Psoas muscle (tissue), 8 donors: ENCODE results near the gene SCAPER. TPM values are rescaled to one million over a fixed set of nuclear protein-coding genes. Genes with fewer than 3 reads are reported as not detected.

Experiments used
- ATAC-seq, 4 donors: fragments of 200-7000 bp; cut with Tn5 transposase; one replicate each; pipeline ENCODE4 v1.9.1; 2020; ENCODE audit warnings: moderate library complexity in 3 of 4, mild to moderate bottlenecking in 2 of 4
- DNase-seq, 2 donors: peaks; one replicate each; pipeline ENCODE4 v3.0.0-alpha.2; 2020
- H3K27ac ChIP-seq: fragments of 200-600 bp; one replicate; pipeline ENCODE4 v1.8.0; 2022
- H3K27me3 ChIP-seq, 3 donors: fragments of 200-600 bp in 1 of 3; one replicate each; pipeline versions ENCODE4 v1.6.1 to v1.8.0; 2013 to 2022; ENCODE audit warnings: low read length in 2 of 3, mild to moderate bottlenecking in 2 of 3, moderate library complexity in 1 of 3; ENCODE audit not compliant: insufficient read depth in 3 of 3
- H3K36me3 ChIP-seq, 2 donors: fragments of 200-600 bp in 1 of 2; one replicate each; pipeline versions ENCODE4 v1.6.1 to v1.8.0; 2013 to 2022; ENCODE audit warnings: low read depth in 1 of 2, mild to moderate bottlenecking in 1 of 2, moderate library complexity in 1 of 2; ENCODE audit not compliant: insufficient read depth in 1 of 2
- H3K4me1 ChIP-seq: fragments of 200-600 bp; one replicate; pipeline ENCODE4 v1.8.0; 2022
- H3K4me3 ChIP-seq: fragments of 200-600 bp; one replicate; pipeline ENCODE4 v1.8.0; 2022; ENCODE audit warnings: mild to moderate bottlenecking
- H3K9me3 ChIP-seq: fragments of 200-600 bp; one replicate; pipeline ENCODE4 v1.8.0; 2022
- WGBS, 3 donors: extraction: QIAGEN DNeasy Blood & Tissue Kit; methylation state at CpG; one replicate each; pipeline versions ENCODE4 v1.1.6 to v1.1.7; 2013; 5-methylcytosine and 5-hydroxymethylcytosine counted together
- intact Hi-C, 2 donors: fragments of 100-400 bp; cut with DNase I; formaldehyde crosslinking; loops; one replicate each; pipeline versions ENCODE4 v1.11.0 to v1.14.2; 2022
- polyA plus RNA-seq, 3 donors: library from polyadenylated mRNA; stranded (reverse); fragments of 200-250 nt; gene quantifications; one replicate each; pipeline ENCODE4 v1.2.3, GENCODE V29; 2013
- total RNA-seq, 4 donors: library from RNA; stranded (reverse); fragmentation: NEBNext Ultra II Directional in 2 of 4; extraction: Animal tissue kit (Norgen Biotek cat#: 25700) in 2 of 4; gene quantifications; one replicate each; pipeline versions ENCODE4 v1.2.1 to v1.2.4, GENCODE V29; 2021 to 2023
- TF ChIP-seq, protein P1 (sequence below): fragments of 200-600 bp; IDR thresholded peaks from one replicate; pipeline ENCODE4 v1.8.0; 2022; ENCODE audit warnings: antibody characterized with exemption
- donor health status: healthy with polysubstance abuse.
- donor health status: DM: no; HTN: no; CAD: no; lungs with moderate emphysema.
- donor health status: Bipolar disorder and iron deficiency.
- donor health status: healthy.
- donor health status: DM: yes; HTN: yes; CAD: no.
- donor health status: DM: no; HTN: no; CAD: no.
- donor health status: DM: no; HTN: no; CAD: no.
- donor health status: DM: yes; HTN: yes; CAD: no.

SCAPER gene
- total and polyA plus RNA-seq, 7 donors = 4.1 to 28.7 (median 20.0) TPM

DNA sequence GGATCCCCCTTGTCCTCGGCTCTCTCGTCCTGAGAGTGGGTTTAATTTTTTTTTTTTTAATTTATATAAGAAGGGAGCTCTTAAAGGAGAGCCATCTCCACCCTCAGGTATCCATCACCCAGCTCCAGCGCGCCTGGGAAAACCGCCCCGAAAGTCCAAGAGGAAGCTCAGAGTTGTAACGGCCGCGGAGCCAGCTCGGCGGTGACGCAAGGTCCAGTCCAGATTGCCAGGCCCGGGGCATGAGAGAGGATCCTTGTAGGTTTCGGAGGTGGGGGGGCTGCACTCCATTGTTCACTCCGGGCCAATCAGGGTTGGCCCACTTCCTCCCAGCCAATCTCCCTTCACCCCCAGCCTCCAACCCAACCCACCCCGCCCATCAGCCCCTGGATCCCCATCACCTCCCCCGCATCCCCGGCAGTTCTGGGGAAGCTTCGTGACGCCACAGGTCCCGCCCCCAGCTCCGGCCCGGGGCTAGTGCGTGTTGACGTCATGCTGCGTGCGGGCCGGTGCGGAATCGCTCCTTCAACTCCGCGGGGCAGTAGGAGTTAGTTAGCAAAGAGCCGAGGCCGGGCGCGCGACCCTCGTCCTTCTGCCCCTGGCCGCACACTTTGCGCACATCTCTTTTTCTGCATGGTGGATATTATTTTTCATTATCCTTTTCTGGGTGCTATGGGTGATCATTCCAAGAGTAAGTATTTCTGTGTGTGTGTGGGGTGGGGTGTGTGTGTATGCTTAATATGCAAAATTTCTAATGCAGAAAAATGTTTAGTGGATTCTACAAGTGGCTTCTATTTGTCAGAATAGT lies 568.7 kb downstream of the SCAPER start, which contains the start of gene ISL2:
Gene ISL2, plus strand, starts transcription at position 520 of the 805 bp plus-strand sequence. Its CDS starts 111 bp downstream, at position 631.
- no peaks in the 10 kb centered on the region for H3K9me3 ChIP-seq
- H3K4me3 ChIP-seq = peak within 1 kb of the TSS; percentile 49
- peaks cover 45% of the 10 kb centered on the region for H3K4me1 ChIP-seq
- H3K27ac ChIP-seq = no peak within 1 kb of the TSS
- intact Hi-C loops = no loop called here
- TF ChIP-seq, protein P1, sequence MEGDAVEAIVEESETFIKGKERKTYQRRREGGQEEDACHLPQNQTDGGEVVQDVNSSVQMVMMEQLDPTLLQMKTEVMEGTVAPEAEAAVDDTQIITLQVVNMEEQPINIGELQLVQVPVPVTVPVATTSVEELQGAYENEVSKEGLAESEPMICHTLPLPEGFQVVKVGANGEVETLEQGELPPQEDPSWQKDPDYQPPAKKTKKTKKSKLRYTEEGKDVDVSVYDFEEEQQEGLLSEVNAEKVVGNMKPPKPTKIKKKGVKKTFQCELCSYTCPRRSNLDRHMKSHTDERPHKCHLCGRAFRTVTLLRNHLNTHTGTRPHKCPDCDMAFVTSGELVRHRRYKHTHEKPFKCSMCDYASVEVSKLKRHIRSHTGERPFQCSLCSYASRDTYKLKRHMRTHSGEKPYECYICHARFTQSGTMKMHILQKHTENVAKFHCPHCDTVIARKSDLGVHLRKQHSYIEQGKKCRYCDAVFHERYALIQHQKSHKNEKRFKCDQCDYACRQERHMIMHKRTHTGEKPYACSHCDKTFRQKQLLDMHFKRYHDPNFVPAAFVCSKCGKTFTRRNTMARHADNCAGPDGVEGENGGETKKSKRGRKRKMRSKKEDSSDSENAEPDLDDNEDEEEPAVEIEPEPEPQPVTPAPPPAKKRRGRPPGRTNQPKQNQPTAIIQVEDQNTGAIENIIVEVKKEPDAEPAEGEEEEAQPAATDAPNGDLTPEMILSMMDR = no peak
- peaks cover 0 to 84% (median 60%) of the 10 kb centered on the region in 3 donors for H3K27me3 ChIP-seq
- ATAC-seq (no peak), DNase-seq (no peak)
- 5 to 6% (median 6%) methylated on average over 40 of the region's 40 CpGs for WGBS, 3 donors
- H3K36me3 ChIP-seq = no peaks in the 10 kb centered on the region

DNA sequence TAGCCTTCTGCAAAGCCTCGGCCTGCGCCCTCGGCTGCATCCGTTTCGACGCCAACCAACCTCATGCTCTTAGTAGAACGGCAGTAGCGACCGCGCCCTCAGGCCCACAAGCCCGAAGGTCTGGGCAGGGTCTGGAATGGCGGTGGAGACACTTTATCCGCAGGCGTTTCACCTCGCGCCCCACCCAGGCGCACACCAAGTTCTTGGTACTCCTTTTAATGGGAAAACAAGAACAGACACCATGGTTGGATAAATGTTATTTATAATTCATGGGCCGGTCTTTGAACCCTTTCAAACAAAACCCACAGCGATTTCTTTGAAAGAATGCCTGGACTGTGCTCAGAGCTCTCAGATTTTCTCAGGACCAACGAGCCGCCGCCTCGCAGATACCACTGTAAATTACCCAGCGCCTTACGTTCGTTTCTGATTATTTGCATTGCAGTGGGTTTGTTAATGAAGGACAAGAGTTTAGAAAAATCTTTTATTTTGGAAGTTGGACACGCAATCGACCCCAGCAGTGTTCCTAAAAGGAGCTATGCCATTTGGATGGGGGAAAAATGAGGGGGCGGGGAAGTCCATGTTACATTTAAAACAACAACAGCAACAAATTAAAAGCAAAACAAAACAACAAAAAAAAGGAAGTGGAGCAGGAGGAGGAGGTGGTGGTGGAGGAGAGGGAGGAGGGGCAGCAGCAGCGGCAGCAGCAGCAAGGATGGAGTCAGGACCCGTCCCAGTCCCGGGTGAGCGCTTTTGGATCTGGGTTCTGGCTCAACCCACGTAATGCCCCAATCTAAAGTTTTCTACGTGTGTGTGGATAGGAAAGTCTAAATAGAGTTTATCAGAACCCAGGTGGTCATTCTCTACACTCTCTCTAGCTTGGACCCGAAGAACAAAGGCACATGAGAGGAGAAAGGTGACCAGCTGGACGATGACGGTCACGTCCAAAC lies 569.6 kb downstream of the SCAPER start:
- no peak for DNase-seq
- Histone ChIP-seq H3K9me3 (no peaks in the 10 kb centered on the region), H3K36me3 (no peaks in the 10 kb centered on the region), H3K4me1 (peaks cover 36% of the 10 kb centered on the region), H3K4me3 (peak overlapping the region; percentile 4), H3K27me3 (peaks cover 0 to 75% (median 57%) of the 10 kb centered on the region in 3 donors), H3K27ac (no peak overlapping the region)
- ATAC-seq = no peak
- TF ChIP-seq, protein P1 = no peak
- WGBS, 3 donors = 8 to 16% (median 11%) methylated on average over 39 of the region's 39 CpGs
- intact Hi-C loops = no loop called here

DNA sequence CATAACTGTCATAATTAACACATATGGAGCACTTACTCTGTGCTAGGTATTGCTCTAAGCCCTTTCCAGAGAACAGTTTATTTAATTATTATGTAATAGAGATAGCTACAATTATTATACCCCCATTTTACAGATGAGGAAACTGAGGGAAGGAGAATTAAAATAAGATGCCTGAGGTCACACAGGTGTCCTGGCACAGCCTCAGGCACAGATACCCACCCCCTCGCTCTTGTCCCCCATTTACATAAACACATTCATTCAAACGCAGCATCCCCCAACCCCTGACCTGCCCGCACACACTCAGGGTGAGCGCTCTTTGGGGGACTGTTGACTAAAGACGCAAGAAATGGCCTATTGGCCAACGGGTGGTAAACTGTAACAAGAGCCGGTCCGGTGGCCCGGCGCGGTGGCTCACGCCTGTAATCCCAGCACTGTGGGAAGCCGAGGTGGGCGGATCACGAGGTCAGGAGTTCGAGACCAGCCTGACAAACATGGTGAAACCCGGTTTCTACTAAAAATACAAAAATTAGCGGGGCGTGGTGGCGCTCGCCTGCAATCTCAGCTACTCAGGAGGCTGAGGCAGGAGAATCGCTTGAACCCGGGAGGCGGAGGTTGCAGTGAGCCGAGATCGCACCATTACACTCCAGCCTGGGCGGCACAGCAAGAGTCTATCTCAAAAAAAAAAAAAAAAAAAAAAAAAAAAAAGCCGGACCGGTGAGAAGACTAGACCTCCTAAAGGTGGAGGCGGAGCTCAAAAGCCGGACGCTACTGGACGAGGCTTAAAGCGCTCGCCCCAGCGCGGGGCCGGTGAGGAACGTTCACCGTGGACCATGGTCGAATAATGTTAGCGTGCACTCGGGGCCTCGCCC lies 570.5 kb downstream of the SCAPER start:
- Histone ChIP-seq H3K36me3 (no peaks in the 10 kb centered on the region), H3K4me1 (peaks cover 27% of the 10 kb centered on the region), H3K27ac (no peak overlapping the region), H3K4me3 (peak overlapping the region; percentile 4), H3K9me3 (no peaks in the 10 kb centered on the region), H3K27me3 (peaks cover 0 to 71% (median 50%) of the 10 kb centered on the region in 3 donors)
- WGBS, 3 donors = 19 to 23% (median 21%) methylated on average over 42 to 44 of the region's 44 CpGs
- no peak for DNase-seq
- TF ChIP-seq, protein P1 = no peak
- ATAC-seq = no peak
- intact Hi-C loops = loop anchor here in 1 of 2 donors (5.0 kb wide), 1 partner anchor 142 kb away; no protein-coding TSS in a partner anchor
